GM12878 (cell line): ENCODE measurements around the gene CFAP45. TPM values are rescaled to one million over a fixed set of nuclear protein-coding genes. Genes with fewer than 3 reads are reported as not detected.

ENCODE experiments used
- ATF7 ChIP-seq: fragments of 450-650 bp; IDR thresholded peaks from 2 replicates; pipeline ENCODE4 v1.6.1; 2016; ENCODE audit warnings: low read depth, mild to moderate bottlenecking
- ETV6 ChIP-seq, 2 experiments: fragments of 450-650 bp in 1 of 2; IDR thresholded peaks in 1 of 2; conservative IDR thresholded peaks in 1 of 2; 2 replicates each; pipeline ENCODE4 v1.6.1; 2014; ENCODE audit warnings: antibody characterized with exemption in 1 of 2, borderline replicate concordance in 1 of 2, low read depth in 1 of 2, mild to moderate bottlenecking in 1 of 2, moderate library complexity in 1 of 2
- KLF5 ChIP-seq: fragments of 450-650 bp; IDR thresholded peaks from 2 replicates; pipeline ENCODE4 v1.6.1; 2014; ENCODE audit warnings: mild to moderate bottlenecking; ENCODE audit not compliant: partially characterized antibody
- NKRF ChIP-seq: fragments of 450-650 bp; conservative IDR thresholded peaks from 2 replicates; pipeline ENCODE4 v1.6.1; 2017; ENCODE audit warnings: mild to moderate bottlenecking, moderate library complexity
- PML ChIP-seq: IDR thresholded peaks from 2 replicates; pipeline ENCODE4 v1.6.1; 2012; ENCODE audit warnings: low read length, inconsistent platforms
- RBBP5 ChIP-seq: fragments of 200-600 bp; sonication (generic); conservative IDR thresholded peaks from 2 replicates; pipeline ENCODE4 v1.6.1; 2016
- RELA ChIP-seq: fragments of 450-650 bp; IDR thresholded peaks from 2 replicates; pipeline ENCODE4 v1.8.0; 2014; ENCODE audit warnings: borderline replicate concordance; ENCODE audit not compliant: partially characterized antibody
- SMAD5 ChIP-seq: IDR thresholded peaks from 2 replicates; pipeline ENCODE4 v1.6.1; 2016; ENCODE audit warnings: antibody characterized with exemption, low read depth
- TAF1 ChIP-seq: IDR thresholded peaks from 2 replicates; pipeline ENCODE4 v1.6.1; 2011; ENCODE audit warnings: mild to moderate bottlenecking, low read depth, low read length, borderline replicate concordance
- ZBTB40 ChIP-seq: fragments of 450-650 bp; IDR thresholded peaks from 2 replicates; pipeline ENCODE4 v1.6.1; 2016; ENCODE audit warnings: mild to moderate bottlenecking, moderate library complexity, borderline replicate concordance
- ZNF217 ChIP-seq: fragments of 450-650 bp; IDR thresholded peaks from 2 replicates; pipeline ENCODE4 v1.6.1; 2017; ENCODE audit warnings: antibody characterized with exemption, mild to moderate bottlenecking
- ZNF274 ChIP-seq: IDR thresholded peaks from one replicate; pipeline ENCODE4 v1.8.0; 2011; ENCODE audit not compliant: insufficient read length, insufficient read depth
- polyA plus RNA-seq, 11 experiments: library from polyadenylated mRNA; depleted of rRNA in 4 of 11; unstranded in 6 of 11; stranded (reverse) in 5 of 11; fragments of >200 nt; fragmentation: Nextera tagmentation in 4 of 11; fragmentation: Illumina TruSeq in 1 of 11; extraction: Ambion mirVana in 4 of 11; extraction: Trizol in 1 of 11; gene quantifications; 1 replicate in 1 of 11; 2 replicates in 10 of 11; pipeline versions ENCODE4 v1.2.1 to v1.2.3, GENCODE V29; 2011 to 2016; ENCODE audit warnings: inconsistent platforms in 2 of 11, missing spikeins in 2 of 11, low read depth in 1 of 11
- total RNA-seq, 4 experiments: library from RNA; depleted of rRNA in 3 of 4; stranded (reverse); fragments of >200 nt in 3 of 4; fragmentation: Illumina TruSeq in 1 of 4; extraction: Trizol in 1 of 4; gene quantifications; 2 replicates each; pipeline versions ENCODE4 v1.2.1 to v1.2.3, GENCODE V29; 2013 to 2021
- TF ChIP-seq, protein P1 (sequence below): fragments of 450-650 bp; IDR thresholded peaks from 2 replicates; pipeline ENCODE4 v1.6.1; 2017; ENCODE audit warnings: antibody characterized with exemption, mild to moderate bottlenecking, moderate library complexity
- TF ChIP-seq, protein P2 (sequence below): fragments of 450-650 bp; IDR thresholded peaks from 2 replicates; pipeline ENCODE4 v1.6.1; 2016; ENCODE audit warnings: mild to moderate bottlenecking
- TF ChIP-seq, protein P3 (sequence below): fragments of 450-650 bp; formaldehyde crosslinking; IDR thresholded peaks from 2 replicates; pipeline ENCODE4 v1.4.0; 2022; ENCODE audit warnings: mild to moderate bottlenecking, moderate library complexity

The CFAP45 gene
- total and polyA plus RNA-seq, 10 of the 15 experiments (the other 5 are each of a cell fraction or from before 2014, with no cell fraction given): 0.43 to 0.91 (median 0.67) TPM

GRCh38 chr1:159924025-159924790 is 24.2 kb upstream of the CFAP45 start (continued):
- TF ChIP-seq, protein P1, sequence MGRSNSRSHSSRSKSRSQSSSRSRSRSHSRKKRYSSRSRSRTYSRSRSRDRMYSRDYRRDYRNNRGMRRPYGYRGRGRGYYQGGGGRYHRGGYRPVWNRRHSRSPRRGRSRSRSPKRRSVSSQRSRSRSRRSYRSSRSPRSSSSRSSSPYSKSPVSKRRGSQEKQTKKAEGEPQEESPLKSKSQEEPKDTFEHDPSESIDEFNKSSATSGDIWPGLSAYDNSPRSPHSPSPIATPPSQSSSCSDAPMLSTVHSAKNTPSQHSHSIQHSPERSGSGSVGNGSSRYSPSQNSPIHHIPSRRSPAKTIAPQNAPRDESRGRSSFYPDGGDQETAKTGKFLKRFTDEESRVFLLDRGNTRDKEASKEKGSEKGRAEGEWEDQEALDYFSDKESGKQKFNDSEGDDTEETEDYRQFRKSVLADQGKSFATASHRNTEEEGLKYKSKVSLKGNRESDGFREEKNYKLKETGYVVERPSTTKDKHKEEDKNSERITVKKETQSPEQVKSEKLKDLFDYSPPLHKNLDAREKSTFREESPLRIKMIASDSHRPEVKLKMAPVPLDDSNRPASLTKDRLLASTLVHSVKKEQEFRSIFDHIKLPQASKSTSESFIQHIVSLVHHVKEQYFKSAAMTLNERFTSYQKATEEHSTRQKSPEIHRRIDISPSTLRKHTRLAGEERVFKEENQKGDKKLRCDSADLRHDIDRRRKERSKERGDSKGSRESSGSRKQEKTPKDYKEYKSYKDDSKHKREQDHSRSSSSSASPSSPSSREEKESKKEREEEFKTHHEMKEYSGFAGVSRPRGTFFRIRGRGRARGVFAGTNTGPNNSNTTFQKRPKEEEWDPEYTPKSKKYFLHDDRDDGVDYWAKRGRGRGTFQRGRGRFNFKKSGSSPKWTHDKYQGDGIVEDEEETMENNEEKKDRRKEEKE: no peak
- TF ChIP-seq, protein P2, sequence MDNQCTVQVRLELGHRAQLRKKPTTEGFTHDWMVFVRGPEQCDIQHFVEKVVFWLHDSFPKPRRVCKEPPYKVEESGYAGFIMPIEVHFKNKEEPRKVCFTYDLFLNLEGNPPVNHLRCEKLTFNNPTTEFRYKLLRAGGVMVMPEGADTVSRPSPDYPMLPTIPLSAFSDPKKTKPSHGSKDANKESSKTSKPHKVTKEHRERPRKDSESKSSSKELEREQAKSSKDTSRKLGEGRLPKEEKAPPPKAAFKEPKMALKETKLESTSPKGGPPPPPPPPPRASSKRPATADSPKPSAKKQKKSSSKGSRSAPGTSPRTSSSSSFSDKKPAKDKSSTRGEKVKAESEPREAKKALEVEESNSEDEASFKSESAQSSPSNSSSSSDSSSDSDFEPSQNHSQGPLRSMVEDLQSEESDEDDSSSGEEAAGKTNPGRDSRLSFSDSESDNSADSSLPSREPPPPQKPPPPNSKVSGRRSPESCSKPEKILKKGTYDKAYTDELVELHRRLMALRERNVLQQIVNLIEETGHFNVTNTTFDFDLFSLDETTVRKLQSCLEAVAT: no peak; the same call in none of the 2 replicates
- TF ChIP-seq, protein P3, sequence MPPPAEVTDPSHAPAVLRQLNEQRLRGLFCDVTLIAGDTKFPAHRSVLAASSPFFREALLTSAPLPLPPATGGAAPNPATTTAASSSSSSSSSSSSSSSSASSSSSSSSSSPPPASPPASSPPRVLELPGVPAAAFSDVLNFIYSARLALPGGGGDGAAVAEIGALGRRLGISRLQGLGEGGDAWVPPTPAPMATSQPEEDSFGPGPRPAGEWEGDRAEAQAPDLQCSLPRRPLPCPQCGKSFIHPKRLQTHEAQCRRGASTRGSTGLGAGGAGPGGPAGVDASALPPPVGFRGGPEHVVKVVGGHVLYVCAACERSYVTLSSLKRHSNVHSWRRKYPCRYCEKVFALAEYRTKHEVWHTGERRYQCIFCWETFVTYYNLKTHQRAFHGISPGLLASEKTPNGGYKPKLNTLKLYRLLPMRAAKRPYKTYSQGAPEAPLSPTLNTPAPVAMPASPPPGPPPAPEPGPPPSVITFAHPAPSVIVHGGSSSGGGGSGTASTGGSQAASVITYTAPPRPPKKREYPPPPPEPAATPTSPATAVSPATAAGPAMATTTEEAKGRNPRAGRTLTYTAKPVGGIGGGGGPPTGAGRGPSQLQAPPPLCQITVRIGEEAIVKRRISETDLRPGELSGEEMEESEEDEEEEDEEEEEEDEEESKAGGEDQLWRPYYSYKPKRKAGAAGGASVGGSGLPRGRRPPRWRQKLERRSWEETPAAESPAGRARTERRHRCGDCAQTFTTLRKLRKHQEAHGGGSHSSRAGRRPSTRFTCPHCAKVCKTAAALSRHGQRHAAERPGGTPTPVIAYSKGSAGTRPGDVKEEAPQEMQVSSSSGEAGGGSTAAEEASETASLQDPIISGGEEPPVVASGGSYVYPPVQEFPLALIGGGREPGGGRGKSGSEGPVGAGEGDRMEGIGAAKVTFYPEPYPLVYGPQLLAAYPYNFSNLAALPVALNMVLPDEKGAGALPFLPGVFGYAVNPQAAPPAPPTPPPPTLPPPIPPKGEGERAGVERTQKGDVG: no peak
- no peak for TF ChIP-seq SMAD5
- TF ChIP-seq ETV6 (conservative IDR thresholded peaks at IDR 0.05 in 1 of 2, IDR thresholded peaks at IDR 0.05 in 1 of 2; ENCODE audit: borderline replicate concordance in 1 of 2, low read depth in 1 of 2): 0 out of 4 replicates have a peak, but pooled peaks of 1 of the 2 experiments have one; percentile 9
- TF ChIP-seq ZNF274: no peak
- no peak for TF ChIP-seq RBBP5
- no peak for TF ChIP-seq TAF1
- no peak for TF ChIP-seq ZBTB40
- peak; percentile 3 for TF ChIP-seq KLF5
- no peak for TF ChIP-seq PML
- peak; percentile 25; the same call in 1 of the 2 replicates for TF ChIP-seq ATF7
- TF ChIP-seq NKRF: no peak; the same call in 1 of the 2 replicates
- peak; percentile 53 for TF ChIP-seq RELA
- TF ChIP-seq ZNF217: no peak
